Upper lobe of left lung (tissue), 4 donors: ENCODE results near the gene CLMP.

Experiments
- CTCF ChIP-seq, 6 experiments: fragments of 450-650 bp in 4 of 6; fragments of 200-600 bp in 2 of 6; sonication (generic) in 2 of 6; IDR thresholded peaks; one replicate each; pipeline ENCODE4 v1.5.1; 2016 to 2019; ENCODE audit warnings: antibody characterized with exemption in 6 of 6
- POLR2A ChIP-seq, 4 donors: fragments of 450-650 bp; IDR thresholded peaks; one replicate each; pipeline ENCODE4 v1.5.1; 2016 to 2017; ENCODE audit warnings: antibody characterized with exemption in 4 of 4, mild to moderate bottlenecking in 2 of 4
- POLR2AphosphoS5 ChIP-seq, 2 donors: sonication (generic); formaldehyde crosslinking; IDR thresholded peaks; one replicate each; pipeline ENCODE4 v1.5.1; 2017; ENCODE audit warnings: antibody characterized with exemption in 2 of 2

- TF ChIP-seq CTCF (IDR thresholded peaks at IDR 0.05) (no peak), POLR2A (IDR thresholded peaks at IDR 0.05) (no peak), POLR2AphosphoS5 (IDR thresholded peaks at IDR 0.05) (no peak)
Measured at GRCh38 chr11:123098990-123099389, 96.1 kb downstream of the CLMP start.
